Brain microvascular endothelial cell (primary cell): ENCODE results near the gene ANO4.
"Not testable (repeated sequence)": the region's sequence is repeated elsewhere in the genome, so short reads cannot be mapped to it uniquely, and the experiment has no call there.

Source experiments
- DNase-seq: peaks from one replicate; pipeline ENCODE4 v3.0.0-alpha.2; 2020
- H3K27ac ChIP-seq: fragments of 250-450 bp; sonication (Bioruptor Pico); 2 replicates; pipeline ENCODE4 v1.5.1; 2020; ENCODE audit warnings: mild to moderate bottlenecking, moderate library complexity
- H3K27me3 ChIP-seq: fragments of 250-450 bp; sonication (Bioruptor Pico); replicated peaks from 2 replicates; pipeline ENCODE4 v1.5.1; 2020; ENCODE audit warnings: mild to moderate bottlenecking
- H3K36me3 ChIP-seq: fragments of 250-450 bp; sonication (Bioruptor Pico); replicated peaks from 2 replicates; pipeline ENCODE4 v1.5.1; 2020; ENCODE audit warnings: mild to moderate bottlenecking
- H3K4me3 ChIP-seq: 2 replicates; pipeline ENCODE4 v1.5.1; 2011; ENCODE audit warnings: low read depth, mild to moderate bottlenecking, control low read depth, low read length, moderate library complexity
- CTCF ChIP-seq: IDR thresholded peaks from 2 replicates; pipeline ENCODE4 v1.5.1; 2011; ENCODE audit warnings: low read depth, mild to moderate bottlenecking, moderate library complexity, low read length, control low read depth, inconsistent platforms; ENCODE audit errors: missing control alignments
- in situ Hi-C: cut with HindIII; loops from 2 replicates; pipeline ENCODE4 v1.10.0; 2017; ENCODE audit warnings: low sequenced_read_pairs, low pct_ligation_motif_present

ANO4 gene

GRCh38 chr12:100927826-100928225, 133.2 kb downstream of the ANO4 start:
- no peaks in the 10 kb centered on the region for H3K36me3 ChIP-seq
- no peak overlapping the region for H3K4me3 ChIP-seq
- in situ Hi-C loops, result no loop called here
- no peak overlapping the region for H3K27ac ChIP-seq
- peak; percentile 19 for DNase-seq
- H3K27me3 ChIP-seq, result no peaks in the 10 kb centered on the region
- no peak for TF ChIP-seq CTCF

DNA sequence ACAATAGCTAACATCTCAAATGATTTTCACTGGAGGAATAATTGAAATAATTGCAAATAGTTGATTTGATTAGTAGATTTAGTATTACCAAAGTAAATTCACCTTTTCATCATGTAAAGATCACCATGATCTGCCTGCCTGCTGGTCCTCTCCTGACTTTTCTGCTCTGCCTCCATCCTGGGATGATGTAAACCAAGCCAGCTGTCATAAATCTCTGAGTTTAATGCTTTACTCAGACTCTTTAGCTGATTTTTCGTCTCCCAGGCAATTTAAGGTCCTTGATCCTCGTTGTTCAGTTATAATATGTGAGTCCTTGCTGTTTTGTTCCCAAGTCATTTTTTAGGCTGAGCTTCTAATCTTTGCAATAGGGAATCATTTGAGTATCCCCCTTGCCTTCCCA, 138.0 kb downstream of the ANO4 start:
- H3K27me3 ChIP-seq, result no peaks in the 10 kb centered on the region
- in situ Hi-C loops, result no loop called here
- no peak for DNase-seq
- no peak overlapping the region for H3K27ac ChIP-seq
- TF ChIP-seq CTCF, result no peak
- no peaks in the 10 kb centered on the region for H3K36me3 ChIP-seq
- H3K4me3 ChIP-seq, result no peak overlapping the region

DNA sequence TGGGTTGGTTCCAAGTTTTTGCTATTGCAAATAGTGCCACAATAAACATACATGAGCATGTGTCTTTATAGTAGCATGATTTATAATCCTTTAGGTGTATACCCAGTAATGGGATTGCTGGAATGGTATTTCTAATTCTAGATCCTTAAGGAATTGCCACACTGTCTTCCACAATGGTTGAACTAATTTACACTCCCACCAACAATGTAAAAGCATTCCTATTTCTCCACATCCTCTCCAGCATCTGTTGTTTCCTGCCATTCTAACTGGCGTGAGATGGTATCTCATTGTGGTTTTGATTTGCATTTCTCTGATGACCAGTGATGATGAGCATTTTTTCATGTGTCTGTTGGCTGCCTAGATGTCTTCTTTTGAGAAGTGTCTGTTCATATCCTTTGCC, 139.0 kb downstream of the ANO4 start:
- DNase-seq, H3K36me3 ChIP-seq, H3K27me3 ChIP-seq, H3K27ac ChIP-seq, in situ Hi-C loops, H3K4me3 ChIP-seq: not testable (repeated sequence)

GRCh38 chr12:100935929-100936328, 141.4 kb downstream of the ANO4 start:
- no peaks in the 10 kb centered on the region for H3K27me3 ChIP-seq
- no peak overlapping the region for H3K27ac ChIP-seq
- in situ Hi-C loops, result no loop called here
- DNase-seq, result no peak
- H3K4me3 ChIP-seq, result no peak overlapping the region
- TF ChIP-seq CTCF, result no peak
- H3K36me3 ChIP-seq, result no peaks in the 10 kb centered on the region

DNA sequence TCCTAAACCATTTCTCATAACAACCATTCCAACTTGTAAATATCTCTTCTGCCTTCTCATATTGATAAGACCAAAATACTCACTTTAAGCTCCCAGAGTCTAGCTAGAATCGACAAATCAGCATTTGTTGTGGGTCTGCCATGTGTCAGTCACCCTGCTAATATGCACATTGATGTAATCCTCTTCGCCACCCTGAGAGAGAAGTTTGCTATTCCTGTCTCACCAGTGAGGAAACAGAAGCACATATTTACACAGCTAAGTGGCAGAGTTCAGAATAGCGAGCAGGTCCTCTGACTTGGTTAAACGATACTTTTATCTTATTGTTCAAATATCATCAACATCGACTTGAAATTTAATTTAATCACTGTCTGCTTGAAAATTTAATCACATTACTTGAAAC, 142.1 kb downstream of the ANO4 start:
- Histone ChIP-seq H3K36me3 (no peaks in the 10 kb centered on the region), H3K27ac (no peak overlapping the region), H3K4me3 (no peak overlapping the region), H3K27me3 (no peaks in the 10 kb centered on the region)
- in situ Hi-C loops, result no loop called here
- TF ChIP-seq CTCF, result no peak
- DNase-seq, result no peak

- Histone ChIP-seq H3K4me3 (no peak overlapping the region), H3K27ac (no peak overlapping the region), H3K36me3 (no peaks in the 10 kb centered on the region), H3K27me3 (no peaks in the 10 kb centered on the region)
- TF ChIP-seq CTCF, result no peak
- in situ Hi-C loops, result no loop called here
- no peak for DNase-seq
Observed at GRCh38 chr12:100940503-100940902, 145.9 kb downstream of the ANO4 start.
